K562 (cell line): ENCODE data around the gene SDK1. TPM values are rescaled to one million over a fixed set of nuclear protein-coding genes. Genes with fewer than 3 reads are reported as not detected.

Experiments used
- ATAC-seq: fragments of 200-7000 bp; cut with Tn5 transposase; 3 replicates; pipeline ENCODE4 v1.9.1; 2020; ENCODE audit warnings: moderate library complexity
- BruUV-seq: library from RNA; stranded (reverse); fragments of 400-500 nt; replicated peaks from 2 replicates; lab custom pipeline; 2021; lab: Mats Ljungman, UMichigan
- CTCF ChIA-PET: fragments of 300-600 bp; formaldehyde crosslinking; extraction: SDS; loops from one replicate; lab custom pipeline; 2021; ENCODE audit warnings: low intra/inter-chr PET ratio; lab: Yijun Ruan, JAX
- POLR2A ChIA-PET: fragments of 300-600, 350-650 bp; sonication (Branson Sonifier 250); formaldehyde crosslinking; extraction: SDS; loops from one replicate; lab custom pipeline; 2021; ENCODE audit warnings: antibody characterized with exemption, inconsistent platforms; lab: Yijun Ruan, JAX
- DNase-seq, 4 experiments: peaks; one replicate each; pipeline versions ENCODE4 v3.0.0 to v3.0.0-alpha.2; 2011 to 2018; ENCODE audit warnings: low spot score in 3 of 4, mixed read lengths in 3 of 4; ENCODE audit errors: extremely low read depth in 1 of 4
- FAIRE-seq: peaks from 2 replicates; lab custom pipeline; 2011; peaks lifted over from hg19 to GRCh38; lab: Jason Lieb, UNC
- H2AFZ ChIP-seq: 2 replicates; pipeline ENCODE4 v1.6.0; 2011; ENCODE audit warnings: low read depth, low read length, control low read depth, inconsistent platforms
- H3K27ac ChIP-seq: fragments of 200-600 bp; 3 replicates; pipeline ENCODE4 v1.8.0; 2011; ENCODE audit warnings: low read depth, mild to moderate bottlenecking, control low read depth, inconsistent platforms, low read length, moderate library complexity, mixed read lengths; ENCODE audit errors: extremely low read depth
- H3K27me3 ChIP-seq, 2 experiments: fragments of 300-600 bp in 1 of 2; 2 replicates in 1 of 2; 3 replicates in 1 of 2; pipeline versions ENCODE4 v1.6.0 to v1.8.0; 2011; ENCODE audit warnings: inconsistent platforms in 2 of 2, low read length in 2 of 2, mild to moderate bottlenecking in 1 of 2, mixed read lengths in 1 of 2, moderate library complexity in 1 of 2; ENCODE audit not compliant: control insufficient read depth in 2 of 2, insufficient read depth in 2 of 2
- H3K36me3 ChIP-seq: fragments of 300-600 bp; 3 replicates; pipeline ENCODE4 v1.8.0; 2011; ENCODE audit warnings: mild to moderate bottlenecking, low read length, inconsistent platforms; ENCODE audit not compliant: control insufficient read depth, insufficient read depth
- H3K4me1 ChIP-seq, 2 experiments: fragments of 200-600 bp in 1 of 2; replicated peaks in 1 of 2; 2 replicates in 1 of 2; 3 replicates in 1 of 2; pipeline versions ENCODE4 v1.5.1 to v1.8.0; 2011; ENCODE audit warnings: inconsistent platforms in 2 of 2, low read length in 2 of 2, mild to moderate bottlenecking in 1 of 2, mixed read lengths in 1 of 2, moderate library complexity in 1 of 2; ENCODE audit not compliant: control insufficient read depth in 2 of 2, insufficient read depth in 2 of 2
- H3K4me2 ChIP-seq: 2 replicates; pipeline ENCODE4 v1.6.1; 2011; ENCODE audit warnings: low read length, control low read depth, inconsistent platforms, mixed read lengths; ENCODE audit not compliant: insufficient read depth
- H3K4me3 ChIP-seq: fragments of 200-600 bp; sonication (generic), shearing (Covaris generic); 2 replicates; pipeline ENCODE4 v1.5.1; 2016; ENCODE audit warnings: control low read depth, inconsistent platforms
- H3K79me2 ChIP-seq: fragments of 200-600 bp; 3 replicates; pipeline ENCODE4 v1.8.0; 2011; ENCODE audit warnings: low read length, inconsistent platforms; ENCODE audit not compliant: control insufficient read depth, insufficient read depth
- H3K9ac ChIP-seq, 2 experiments: 2 replicates each; pipeline versions ENCODE4 v1.6.0 to v1.6.1; 2011; ENCODE audit warnings: low read depth in 2 of 2, low read length in 2 of 2, control low read depth in 1 of 2, inconsistent platforms in 1 of 2, mild to moderate bottlenecking in 1 of 2, mixed read lengths in 1 of 2; ENCODE audit not compliant: insufficient read depth in 1 of 2
- H3K9me1 ChIP-seq: one replicate; pipeline ENCODE4 v1.6.0; 2011; ENCODE audit warnings: inconsistent platforms, mild to moderate bottlenecking, low read length, moderate library complexity; ENCODE audit not compliant: control insufficient read depth, insufficient read depth
- H3K9me3 ChIP-seq: replicated peaks from 2 replicates; pipeline ENCODE4 v1.5.1; 2011; ENCODE audit warnings: low read depth, low read length, inconsistent platforms; ENCODE audit not compliant: control insufficient read depth, insufficient read depth
- H4K20me1 ChIP-seq: replicated peaks from 2 replicates; pipeline ENCODE4 v1.6.1; 2011; ENCODE audit warnings: low read length, inconsistent platforms, mixed read lengths; ENCODE audit not compliant: control insufficient read depth, insufficient read depth
- ARHGAP35 ChIP-seq: fragments of 450-650 bp; IDR thresholded peaks from 2 replicates; pipeline ENCODE4 v1.6.1; 2018; ENCODE audit not compliant: partially characterized antibody
- HDAC6 ChIP-seq: IDR thresholded peaks from 2 replicates; pipeline ENCODE4 v1.6.1; 2012; ENCODE audit warnings: low read depth, mild to moderate bottlenecking, control low read depth, inconsistent platforms, low read length, moderate library complexity
- MAFG ChIP-seq: fragments of 450-650 bp; conservative IDR thresholded peaks from 2 replicates; pipeline ENCODE4 v1.6.1; 2016; ENCODE audit warnings: missing genetic modification characterization, missing compliant biosample characterization
- MBD1 ChIP-seq: fragments of 250-450 bp; sonication (Bioruptor Pico); IDR thresholded peaks from 2 replicates; pipeline ENCODE4 v1.8.0; 2022; ENCODE audit warnings: inconsistent platforms
- MTF1 ChIP-seq: fragments of 250-450 bp; sonication (Bioruptor Pico); IDR thresholded peaks from 2 replicates; pipeline ENCODE4 v1.9.0; 2021; ENCODE audit warnings: moderate library complexity, mild to moderate bottlenecking, inconsistent platforms, borderline replicate concordance
- NFRKB ChIP-seq: fragments of 450-650 bp; IDR thresholded peaks from 2 replicates; pipeline ENCODE4 v1.6.1; 2016; ENCODE audit warnings: low read depth
- NONO ChIP-seq, 2 experiments: fragments of 200-400 bp in 1 of 2; fragments of 450-650 bp in 1 of 2; formaldehyde crosslinking in 1 of 2; IDR thresholded peaks; 2 replicates each; pipeline ENCODE4 v1.6.1; 2017; ENCODE audit warnings: low read depth in 2 of 2, mild to moderate bottlenecking in 2 of 2, moderate library complexity in 2 of 2, low read length in 1 of 2
- NRF1 ChIP-seq, 2 experiments: fragments of 450-650 bp; IDR thresholded peaks in 1 of 2; conservative IDR thresholded peaks in 1 of 2; 2 replicates each; pipeline ENCODE4 v1.6.1; 2014; ENCODE audit warnings: mild to moderate bottlenecking in 2 of 2
- RBM15 ChIP-seq: fragments of 200-400 bp; formaldehyde crosslinking; IDR thresholded peaks from 2 replicates; pipeline ENCODE4 v1.6.1; 2018; ENCODE audit warnings: mild to moderate bottlenecking, low read length, moderate library complexity; ENCODE audit not compliant: insufficient read depth
- SPI1 ChIP-seq: IDR thresholded peaks from 2 replicates; pipeline ENCODE4 v1.6.1; 2011; ENCODE audit warnings: low read depth, low read length, control low read depth, borderline replicate concordance
- TEAD1 ChIP-seq, 2 experiments: fragments of 450-650 bp in 1 of 2; sonication (generic) in 1 of 2; formaldehyde crosslinking; IDR thresholded peaks; 2 replicates each; pipeline versions ENCODE4 v1.4.0 to v1.8.0; 2020 to 2022; ENCODE audit warnings: mild to moderate bottlenecking in 2 of 2, missing genetic modification reagents in 1 of 2
- ZNF444 ChIP-seq: fragments of 250-450 bp; sonication (Bioruptor Pico); IDR thresholded peaks from 2 replicates; pipeline ENCODE4 v1.4.0; 2020; ENCODE audit warnings: mild to moderate bottlenecking, moderate library complexity
- WGBS: fragments of 100-300 bp; shearing (Covaris generic); methylation state at CpG from one replicate; pipeline ENCODE4 v1.1.6; 2016; ENCODE audit warnings: low coverage, mixed read lengths; ENCODE audit not compliant: insufficient coverage; ENCODE audit errors: missing lambda C conversion rate; 5-methylcytosine and 5-hydroxymethylcytosine counted together
- in situ Hi-C: fragments of 300-500 bp; cut with MboI; formaldehyde crosslinking; loops from 4 replicates; pipeline ENCODE4 v1.15.0; 2018; ENCODE audit warnings: inconsistent platforms, mixed read lengths
- intact Hi-C: fragments of 100-400 bp; cut with micrococcal nuclease; formaldehyde crosslinking; loops from 2 replicates; pipeline ENCODE4 v1.14.2; 2022
- polyA plus RNA-seq, 8 experiments: library from polyadenylated mRNA; depleted of rRNA in 4 of 8; stranded (reverse) in 5 of 8; unstranded in 3 of 8; fragments of >200 nt; fragmentation: Nextera tagmentation in 2 of 8; fragmentation: Illumina TruSeq in 1 of 8; extraction: Ambion mirVana in 2 of 8; extraction: Trizol in 1 of 8; gene quantifications; 2 replicates each; pipeline versions ENCODE4 v1.2.1 to v1.2.3, GENCODE V29; 2011 to 2014; ENCODE audit warnings: inconsistent platforms in 1 of 8, missing spikeins in 1 of 8
- total RNA-seq, 7 experiments: library from RNA; depleted of rRNA in 6 of 7; stranded (reverse); fragments of >200 nt in 6 of 7; fragmentation: Illumina TruSeq in 2 of 7; extraction: Trizol in 2 of 7; gene quantifications; 2 replicates each; pipeline versions ENCODE4 v1.2.1 to v1.2.3, GENCODE V29; 2011 to 2021; ENCODE audit warnings: low replicate concordance in 1 of 7
- TF ChIP-seq, protein P1 (sequence below), 2 experiments: fragments of 450-650 bp; IDR thresholded peaks; 2 replicates each; pipeline ENCODE4 v1.6.1; 2016; ENCODE audit warnings: mild to moderate bottlenecking in 2 of 2, borderline replicate concordance in 1 of 2, low read depth in 1 of 2, moderate library complexity in 1 of 2

The SDK1 gene
- total and polyA plus RNA-seq, 9 of the 15 experiments (the other 6 are each of a cell fraction or from before 2014, with no cell fraction given): 0.16 TPM; not detected in 8

DNA sequence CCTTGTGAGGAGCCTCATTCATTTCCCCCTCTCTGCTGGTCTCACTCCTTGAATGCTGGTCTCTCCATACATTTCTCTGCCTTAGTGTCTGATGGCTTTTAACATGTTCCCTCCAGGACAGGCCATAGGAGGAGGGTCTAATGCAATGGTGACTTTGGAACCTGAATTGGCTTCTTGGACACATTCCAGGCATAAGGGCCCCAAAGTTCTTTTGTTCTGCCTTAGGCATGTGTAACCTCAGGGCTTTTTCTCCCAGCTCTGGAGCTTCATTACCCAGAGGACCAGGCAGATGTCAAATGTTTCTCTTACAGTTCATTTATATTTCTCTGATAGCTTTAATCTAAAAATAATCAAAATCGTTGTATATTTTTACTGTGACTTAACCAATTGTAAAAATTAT lies 162.6 kb downstream of the SDK1 start:
- BruUV-seq: no TSS peak
- no peaks in the 10 kb centered on the region for H3K9me1 ChIP-seq
- FAIRE-seq (no peak), DNase-seq (no peak), ATAC-seq (no peak)
- CTCF ChIA-PET: no interaction called here
- no peaks in the 10 kb centered on the region for H3K4me1 ChIP-seq
- no peak overlapping the region for H3K9ac ChIP-seq
- no peak overlapping the region for H3K4me2 ChIP-seq
- H3K36me3 ChIP-seq: no peaks in the 10 kb centered on the region
- H3K9me3 ChIP-seq: no peaks in the 10 kb centered on the region
- POLR2A ChIA-PET: interaction anchor here (0.6 kb wide), 1 partner anchor 78 kb away, joined by 3 read pairs; no protein-coding TSS in a partner anchor
- no peaks in the 10 kb centered on the region for H3K79me2 ChIP-seq
- peaks cover 2 to 5% of the 10 kb centered on the region in 2 experiments; a peak in 1 of 5 replicates for H3K27me3 ChIP-seq
- in situ Hi-C loops: no loop called here
- intact Hi-C loops: no loop called here
- no peak overlapping the region for H2AFZ ChIP-seq
- H3K4me3 ChIP-seq: no peak overlapping the region
- WGBS: 0% methylated on average over 1 of the region's 1 CpG
- no peaks in the 10 kb centered on the region for H4K20me1 ChIP-seq
- H3K27ac ChIP-seq: no peak overlapping the region
- TF ChIP-seq ZNF444 (CRISPR knock-in tag) (no peak), ARHGAP35 (no peak), MTF1 (CRISPR knock-in tag) (no peak), SPI1 (no peak), NONO (IDR thresholded peaks at IDR 0.05; ENCODE audit: low read depth in 2 of 2, low read length in 1 of 2) (no peak), NRF1 (conservative IDR thresholded peaks at IDR 0.05 in 1 of 2, IDR thresholded peaks at IDR 0.05 in 1 of 2) (no peak), TEAD1 (CRISPR knock-in tag; IDR thresholded peaks at IDR 0.05) (no peak), MAFG (tag) (no peak), HDAC6 (no peak), MBD1 (CRISPR knock-in tag) (no peak), RBM15 (no peak), NFRKB (no peak)
- TF ChIP-seq, protein P1, sequence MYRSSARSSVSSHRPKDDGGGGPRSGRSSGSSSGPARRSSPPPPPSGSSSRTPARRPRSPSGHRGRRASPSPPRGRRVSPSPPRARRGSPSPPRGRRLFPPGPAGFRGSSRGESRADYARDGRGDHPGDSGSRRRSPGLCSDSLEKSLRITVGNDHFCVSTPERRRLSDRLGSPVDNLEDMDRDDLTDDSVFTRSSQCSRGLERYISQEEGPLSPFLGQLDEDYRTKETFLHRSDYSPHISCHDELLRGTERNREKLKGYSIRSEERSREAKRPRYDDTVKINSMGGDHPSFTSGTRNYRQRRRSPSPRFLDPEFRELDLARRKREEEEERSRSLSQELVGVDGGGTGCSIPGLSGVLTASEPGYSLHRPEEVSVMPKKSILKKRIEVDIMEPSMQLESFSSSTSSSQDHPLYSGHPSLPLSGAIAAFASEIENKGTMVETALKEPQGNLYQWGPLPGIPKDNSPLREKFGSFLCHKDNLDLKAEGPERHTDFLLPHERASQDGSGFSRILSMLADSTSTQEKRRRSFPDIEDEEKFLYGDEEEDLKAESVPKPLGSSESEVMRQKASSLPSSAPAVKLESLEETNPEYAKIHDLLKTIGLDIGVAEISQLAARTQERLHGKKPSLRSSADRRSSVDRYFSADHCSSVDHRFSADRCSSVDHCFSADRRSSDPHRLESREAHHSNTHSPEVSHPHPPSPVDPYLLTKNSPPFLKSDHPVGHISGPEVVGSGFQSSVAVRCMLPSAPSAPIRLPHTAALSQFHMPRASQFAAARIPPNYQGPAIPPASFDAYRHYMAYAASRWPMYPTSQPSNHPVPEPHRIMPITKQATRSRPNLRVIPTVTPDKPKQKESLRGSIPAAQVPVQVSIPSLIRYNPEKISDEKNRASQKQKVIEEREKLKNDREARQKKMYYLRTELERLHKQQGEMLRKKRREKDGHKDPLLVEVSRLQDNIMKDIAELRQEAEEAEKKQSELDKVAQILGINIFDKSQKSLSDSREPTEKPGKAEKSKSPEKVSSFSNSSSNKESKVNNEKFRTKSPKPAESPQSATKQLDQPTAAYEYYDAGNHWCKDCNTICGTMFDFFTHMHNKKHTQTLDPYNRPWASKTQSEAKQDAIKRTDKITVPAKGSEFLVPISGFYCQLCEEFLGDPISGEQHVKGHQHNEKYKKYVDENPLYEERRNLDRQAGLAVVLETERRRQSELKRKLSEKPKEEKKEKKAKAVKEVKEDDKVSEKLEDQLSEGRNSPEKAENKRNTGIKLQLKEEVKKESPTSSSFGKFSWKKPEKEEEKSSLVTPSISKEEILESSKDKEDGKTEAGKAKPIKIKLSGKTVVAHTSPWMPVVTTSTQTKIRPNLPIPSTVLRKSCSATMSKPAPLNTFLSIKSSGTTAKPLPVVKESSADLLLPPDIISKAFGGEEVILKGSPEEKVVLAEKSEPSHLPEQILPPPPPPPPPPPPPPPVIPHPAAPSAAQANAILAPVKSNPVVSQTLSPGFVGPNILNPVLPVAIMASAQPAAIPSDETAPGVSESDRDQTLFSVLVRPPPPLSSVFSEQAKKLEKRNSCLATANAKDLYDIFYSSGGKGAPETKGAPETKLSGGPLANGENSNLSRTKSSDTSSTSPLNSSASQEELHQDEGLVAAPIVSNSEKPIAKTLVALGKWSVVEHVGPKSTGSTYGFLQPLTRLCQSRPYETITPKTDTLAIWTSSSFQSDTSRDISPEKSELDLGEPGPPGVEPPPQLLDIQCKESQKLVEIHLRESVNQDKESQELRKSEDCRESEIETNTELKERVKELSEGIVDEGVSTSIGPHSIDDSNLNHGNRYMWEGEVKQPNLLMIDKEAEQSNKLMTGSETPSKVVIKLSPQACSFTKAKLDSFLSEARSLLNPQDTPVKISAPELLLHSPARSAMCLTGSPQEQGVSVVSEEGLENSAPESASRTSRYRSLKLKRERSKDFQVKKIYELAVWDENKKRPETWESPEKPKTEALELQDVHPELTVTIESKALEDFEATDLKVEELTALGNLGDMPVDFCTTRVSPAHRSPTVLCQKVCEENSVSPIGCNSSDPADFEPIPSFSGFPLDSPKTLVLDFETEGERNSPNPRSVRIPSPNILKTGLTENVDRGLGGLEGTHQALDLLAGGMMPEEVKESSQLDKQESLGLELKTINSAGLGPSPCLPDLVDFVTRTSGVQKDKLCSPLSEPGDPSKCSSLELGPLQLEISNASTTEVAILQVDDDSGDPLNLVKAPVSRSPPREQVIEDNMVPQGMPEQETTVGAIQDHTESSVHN (IDR thresholded peaks at IDR 0.05; ENCODE audit: borderline replicate concordance in 1 of 2, low read depth in 1 of 2): no peak
